Tibial nerve (tissue), 4 donors: Measurements from ENCODE around the gene XYLT1.

Experiments used
- CTCF ChIP-seq, 5 experiments: fragments of 200-600 bp in 3 of 5; fragments of 450-650 bp in 2 of 5; sonication (generic) in 3 of 5; IDR thresholded peaks; one replicate each; pipeline ENCODE4 v1.5.1; 2016 to 2019; ENCODE audit warnings: antibody characterized with exemption in 5 of 5, mild to moderate bottlenecking in 3 of 5, moderate library complexity in 2 of 5
- EP300 ChIP-seq, 2 donors: sonication (generic); formaldehyde crosslinking; IDR thresholded peaks; one replicate each; pipeline ENCODE4 v1.6.1; 2017; ENCODE audit warnings: antibody characterized with exemption in 2 of 2, mild to moderate bottlenecking in 1 of 2
- POLR2A ChIP-seq, 2 donors: fragments of 450-650 bp; IDR thresholded peaks; one replicate each; pipeline ENCODE4 v1.6.1; 2017; ENCODE audit warnings: antibody characterized with exemption in 2 of 2, mild to moderate bottlenecking in 2 of 2, moderate library complexity in 2 of 2

- TF ChIP-seq CTCF (IDR thresholded peaks at IDR 0.05) (peak in 1 of 5 experiments; percentile 8), POLR2A (IDR thresholded peaks at IDR 0.05) (no peak), EP300 (IDR thresholded peaks at IDR 0.05) (peak in 1 of 2 donors; percentile 28)
Measured at GRCh38 chr16:17258848-17259713, 211.7 kb downstream of the XYLT1 start.
